Fibroblast of the aortic adventitia (primary cell): Measurements from ENCODE around the gene MICAL2. TPM values are rescaled to one million over a fixed set of nuclear protein-coding genes. Genes with fewer than 3 reads are reported as not detected.

Experiments
- DNase-seq: peaks from one replicate; pipeline ENCODE4 v3.0.0-alpha.2; 2010; ENCODE audit warnings: low read depth
- H3K4me3 ChIP-seq: 2 replicates; pipeline ENCODE4 v1.5.1; 2011; ENCODE audit warnings: low read depth, mild to moderate bottlenecking, control low read depth, low read length, moderate library complexity
- CTCF ChIP-seq: IDR thresholded peaks from 2 replicates; pipeline ENCODE4 v1.5.1; 2011; ENCODE audit warnings: mild to moderate bottlenecking, low read length, control low read depth, inconsistent platforms; ENCODE audit not compliant: insufficient read depth
- total RNA-seq: library from RNA; depleted of rRNA; stranded (reverse); fragments of >200 nt; gene quantifications from 2 replicates; pipeline ENCODE4 v1.2.3, GENCODE V29; 2012; ENCODE audit warnings: low replicate concordance

Gene MICAL2
- total RNA-seq, 1 donor = 146 TPM

GRCh38 chr11:12288212-12288930, 178.0 kb downstream of the MICAL2 start:
- DNase-seq = peak; percentile 98
- TF ChIP-seq CTCF = peak; percentile 99
- no peak overlapping the region for H3K4me3 ChIP-seq

- no peak for DNase-seq
- H3K4me3 ChIP-seq = no peak overlapping the region
- no peak for TF ChIP-seq CTCF
Observed at GRCh38 chr11:12288931-12289666, 178.7 kb downstream of the MICAL2 start.

- H3K4me3 ChIP-seq = no peak overlapping the region
- no peak for DNase-seq
- TF ChIP-seq CTCF = no peak
Observed at GRCh38 chr11:12289667-12290476, 179.5 kb downstream of the MICAL2 start.

GRCh38 chr11:12290477-12290922, 180.1 kb downstream of the MICAL2 start:
- TF ChIP-seq CTCF = no peak
- DNase-seq = no peak
- no peak overlapping the region for H3K4me3 ChIP-seq

GRCh38 chr11:12291313-12291712, 180.9 kb downstream of the MICAL2 start:
- TF ChIP-seq CTCF = no peak
- no peak overlapping the region for H3K4me3 ChIP-seq
- DNase-seq = no peak

GRCh38 chr11:12291766-12292165, 181.4 kb downstream of the MICAL2 start:
- no peak overlapping the region for H3K4me3 ChIP-seq
- no peak for TF ChIP-seq CTCF
- DNase-seq = no peak
